ENCODE data around the gene FGFR2. TPM values are rescaled to one million over a fixed set of nuclear protein-coding genes. Genes with fewer than 3 reads are reported as not detected.

FGFR2 gene
- total RNA-seq, 1 experiment from 2014 or later, result 135 TPM

DNA sequence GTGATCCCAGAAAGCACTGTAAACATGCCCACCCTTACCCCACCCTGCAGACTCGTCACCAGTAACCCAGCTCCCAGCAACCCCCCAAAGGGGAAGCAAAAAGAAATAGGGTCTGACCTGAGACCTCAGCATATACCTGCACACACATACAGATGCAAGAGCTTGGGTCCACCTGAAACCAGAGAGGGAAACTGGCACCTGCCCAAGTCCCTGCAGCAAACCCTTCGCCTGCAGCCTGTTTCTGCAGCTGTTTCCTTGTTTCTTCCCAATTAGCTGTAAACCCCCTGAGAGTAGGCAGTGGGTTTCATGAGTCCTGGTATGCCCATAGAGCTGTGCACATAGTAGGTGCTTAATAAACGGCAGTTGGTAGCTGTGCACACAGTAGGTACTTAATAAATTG is 140.5 kb downstream of the FGFR2 start:
- Mint-ChIP-seq H3K9me3 (no peaks in the 10 kb centered on the region; a peak in 2 of 5 replicates), H3K4me3 (no peak overlapping the region), H3K27me3 (ENCODE audit: low read depth) (no peaks in the 10 kb centered on the region; the same call in none of the 2 replicates), H3K27ac (no peak overlapping the region), H3K4me1 (peaks cover 25% of the 10 kb centered on the region in 2 experiments), H3K36me3 (ENCODE audit: insufficient read depth in 1 of 3, low read depth in 3 of 3) (no peaks in the 10 kb centered on the region; a peak in 1 of 7 replicates)
- Histone ChIP-seq H4K5ac (ENCODE audit: insufficient read length, low read depth, low read length) (no peak overlapping the region), H3K23me2 (ENCODE audit: insufficient read length, low read depth, low read length, poor library complexity, severe bottlenecking) (no peaks in the 10 kb centered on the region), H3K14ac (ENCODE audit: insufficient read depth, low read length) (no peak overlapping the region), H3K27ac (ENCODE audit: insufficient read length, low read depth, low read length) (no peak overlapping the region), H3K4me2 (ENCODE audit: insufficient read depth, insufficient read length, low read length) (no peak overlapping the region), H3T11ph (ENCODE audit: low read length) (no peak overlapping the region), H2BK20ac (ENCODE audit: low read depth, low read length, poor library complexity, severe bottlenecking) (no peak overlapping the region), H2AK5ac (ENCODE audit: insufficient read length, low read length) (no peak overlapping the region), H2AFZ (ENCODE audit: low read length) (no peak overlapping the region), H3K4me1 (ENCODE audit: insufficient read depth, low read length) (peaks cover 9% of the 10 kb centered on the region; the same call in 1 of the 2 replicates), H4K20me1 (ENCODE audit: control insufficient read depth, insufficient read depth, insufficient read length) (no peaks in the 10 kb centered on the region), H3K79me2 (ENCODE audit: insufficient read depth, low read length) (no peaks in the 10 kb centered on the region), H3K18ac (ENCODE audit: insufficient read length, low read depth, low read length) (no peak overlapping the region), H3K27me3 (ENCODE audit: insufficient read depth, low read length) (no peaks in the 10 kb centered on the region), H3K4ac (ENCODE audit: low read depth, low read length) (no peak overlapping the region), H2BK15ac (ENCODE audit: low read depth, low read length) (no peak overlapping the region), H2BK12ac (ENCODE audit: insufficient read length, low read depth, low read length) (no peak overlapping the region), H4K91ac (ENCODE audit: insufficient read length, low read depth, low read length) (no peak overlapping the region), H3K79me1 (ENCODE audit: insufficient read depth, low read depth, low read length, poor library complexity, severe bottlenecking) (no peaks in the 10 kb centered on the region), H4K8ac (replicated peaks; ENCODE audit: insufficient read length, low read depth, low read length) (no peak overlapping the region), H2BK5ac (ENCODE audit: insufficient read length, low read length) (no peak overlapping the region), H3K23ac (ENCODE audit: insufficient read length, low read depth, low read length) (no peak overlapping the region), H2BK120ac (ENCODE audit: low read depth, low read length, poor library complexity, severe bottlenecking) (no peak overlapping the region), H3K9ac (ENCODE audit: extremely low read depth, insufficient read length, low read length) (no peak overlapping the region), H3K9me3 (ENCODE audit: control insufficient read depth, low read depth, low read length) (no peaks in the 10 kb centered on the region), H3K56ac (ENCODE audit: insufficient read length, low read depth, low read length) (no peak overlapping the region)
- DNase-seq, result no peak
- WGBS (ENCODE audit: extremely low coverage, insufficient read length, low lambda C conversion rate), result no CpG with 5 or more reads among the region's 3 CpGs
- TF ChIP-seq, protein P1, sequence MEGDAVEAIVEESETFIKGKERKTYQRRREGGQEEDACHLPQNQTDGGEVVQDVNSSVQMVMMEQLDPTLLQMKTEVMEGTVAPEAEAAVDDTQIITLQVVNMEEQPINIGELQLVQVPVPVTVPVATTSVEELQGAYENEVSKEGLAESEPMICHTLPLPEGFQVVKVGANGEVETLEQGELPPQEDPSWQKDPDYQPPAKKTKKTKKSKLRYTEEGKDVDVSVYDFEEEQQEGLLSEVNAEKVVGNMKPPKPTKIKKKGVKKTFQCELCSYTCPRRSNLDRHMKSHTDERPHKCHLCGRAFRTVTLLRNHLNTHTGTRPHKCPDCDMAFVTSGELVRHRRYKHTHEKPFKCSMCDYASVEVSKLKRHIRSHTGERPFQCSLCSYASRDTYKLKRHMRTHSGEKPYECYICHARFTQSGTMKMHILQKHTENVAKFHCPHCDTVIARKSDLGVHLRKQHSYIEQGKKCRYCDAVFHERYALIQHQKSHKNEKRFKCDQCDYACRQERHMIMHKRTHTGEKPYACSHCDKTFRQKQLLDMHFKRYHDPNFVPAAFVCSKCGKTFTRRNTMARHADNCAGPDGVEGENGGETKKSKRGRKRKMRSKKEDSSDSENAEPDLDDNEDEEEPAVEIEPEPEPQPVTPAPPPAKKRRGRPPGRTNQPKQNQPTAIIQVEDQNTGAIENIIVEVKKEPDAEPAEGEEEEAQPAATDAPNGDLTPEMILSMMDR (conservative IDR thresholded peaks at IDR 0.05), result no peak

Data from H9 (cell line).